NCI-H1417 treated with DMSO at 0.1 percent for 48 hours (cell line): ENCODE data around the gene UBE2S.
A peak's percentile ranks its signal among the peaks of the same experiment; 100 is the strongest.
"Not testable (repeated sequence)": the region's sequence is repeated elsewhere in the genome, so short reads cannot be mapped to it uniquely, and the experiment has no call there.

Source experiments
- DNase-seq: peaks from one replicate; lab custom pipeline; 2025; lab: John Stamatoyannopoulos, UW

Gene UBE2S

DNA sequence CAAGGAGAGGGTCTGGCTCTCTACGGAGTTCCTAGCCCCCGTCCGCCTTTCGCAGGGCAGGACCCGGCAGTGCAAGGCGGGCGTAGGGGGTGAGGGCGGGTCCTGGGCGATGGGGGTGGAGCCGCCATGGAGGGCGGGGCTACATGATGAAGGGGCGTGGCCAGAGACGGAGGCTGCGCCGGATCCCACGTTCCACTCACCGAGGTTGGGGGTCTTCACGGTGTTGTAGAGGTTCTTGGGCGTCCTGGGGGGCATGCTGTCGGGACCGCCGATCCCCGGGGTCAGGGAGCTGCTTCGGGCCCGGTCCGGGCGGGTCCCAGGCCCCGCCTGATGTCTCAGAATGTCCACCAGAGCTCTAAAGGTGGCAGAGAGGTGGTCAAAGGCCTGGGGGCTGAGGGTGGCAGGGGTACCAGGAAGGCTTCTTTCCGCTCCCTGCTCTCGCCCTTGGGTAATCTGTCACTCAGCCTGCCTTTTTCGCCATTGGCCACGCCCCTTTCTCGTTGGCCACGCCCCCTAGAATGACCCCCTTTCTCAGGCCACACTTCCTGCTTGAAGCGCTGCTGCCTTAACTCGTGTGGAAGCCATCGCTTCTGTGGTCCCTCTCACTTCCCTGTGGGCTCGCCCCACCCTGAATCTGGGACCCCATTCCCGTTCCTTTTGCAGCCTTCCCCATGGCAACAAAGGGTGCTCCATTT lies 33.0 kb upstream of the UBE2S start:
- no peak for DNase-seq

- DNase-seq = no peak
Measured at GRCh38 chr19:55439052-55439451, 31.5 kb upstream of the UBE2S start.

DNA sequence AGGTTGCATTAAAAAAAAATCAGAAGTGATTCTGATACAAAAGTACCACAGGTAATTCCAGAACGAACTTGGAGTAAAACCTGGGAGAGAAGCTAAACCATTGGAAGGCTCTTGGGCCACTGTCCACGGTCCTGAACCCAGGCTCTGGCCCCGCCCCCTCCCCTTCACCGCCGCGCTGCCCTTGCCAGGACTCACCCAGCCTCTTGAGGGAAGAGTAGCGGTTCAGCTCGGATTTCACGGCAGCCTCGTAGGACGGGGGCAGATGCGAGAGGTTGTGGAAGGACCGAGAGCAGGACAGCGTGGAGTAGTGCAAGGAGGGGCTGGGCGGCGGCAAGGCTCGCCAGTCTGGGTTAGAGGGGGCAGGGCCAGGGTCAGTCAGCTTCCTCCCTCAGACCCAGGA lies 29.8 kb upstream of the UBE2S start:
- DNase-seq = no peak

DNA sequence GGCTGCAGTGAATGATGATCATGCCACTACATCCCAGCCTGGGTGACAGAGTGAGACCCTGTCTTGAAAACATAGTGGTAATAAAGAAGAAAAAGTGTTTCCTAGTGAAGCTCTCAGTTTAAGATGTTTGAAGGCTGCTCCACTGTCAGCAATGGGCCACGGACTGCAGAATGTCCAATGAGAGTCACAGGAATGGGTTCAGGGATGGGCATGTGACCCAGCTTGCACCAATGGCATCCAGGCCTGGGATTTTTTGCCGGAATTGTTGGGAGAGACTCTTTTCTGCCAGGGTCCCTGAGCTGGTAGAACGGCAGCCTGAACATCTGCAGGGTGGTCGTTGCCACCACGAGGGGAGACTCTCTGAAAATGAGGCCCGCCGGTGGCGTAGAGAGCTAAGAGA lies 29.3 kb upstream of the UBE2S start:
- DNase-seq = no peak

DNA sequence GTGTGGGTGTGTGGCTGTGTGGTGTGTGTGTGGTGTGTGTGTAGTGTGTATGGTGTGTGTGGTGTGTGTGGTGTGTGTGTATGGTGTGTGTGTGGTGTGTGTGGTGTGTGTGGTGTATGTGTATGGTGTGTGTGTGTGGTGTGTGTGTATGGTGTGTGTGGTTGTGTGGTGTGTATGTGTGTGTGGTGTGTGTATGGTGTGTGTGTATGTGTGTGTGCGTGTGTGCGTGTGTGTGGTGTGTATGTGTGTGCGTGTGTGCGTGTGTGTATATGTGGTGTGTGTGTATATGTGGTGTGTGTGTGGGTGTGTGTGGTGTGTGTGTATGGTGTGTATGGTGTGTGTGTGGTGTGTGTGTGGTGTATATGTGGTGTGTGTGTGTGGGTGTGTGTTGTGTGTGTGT lies 27.4 kb upstream of the UBE2S start:
- no peak for DNase-seq

GRCh38 chr19:55434356-55434919 lies 26.9 kb upstream of the UBE2S start:
- DNase-seq = no peak

DNA sequence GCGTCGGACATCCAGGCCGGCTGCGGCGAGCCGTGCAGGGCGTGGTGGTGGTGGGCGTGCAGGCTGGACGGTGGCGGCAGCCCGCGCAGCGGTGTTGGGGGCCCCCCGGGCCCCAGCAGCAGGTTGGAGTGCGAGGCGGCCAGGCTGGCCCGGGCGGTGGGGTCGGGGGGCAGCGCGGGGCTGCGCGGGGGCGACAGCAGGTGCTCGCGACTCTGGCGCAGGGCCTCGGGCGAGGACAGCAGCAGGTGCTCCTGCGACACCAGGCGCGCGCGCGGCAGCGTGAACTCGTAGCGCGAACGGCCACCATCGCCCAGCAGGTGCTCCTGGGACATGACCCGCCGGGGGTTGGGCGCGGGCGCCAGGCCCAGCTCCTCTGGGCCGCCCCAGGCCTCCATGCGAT lies 25.7 kb upstream of the UBE2S start:
- DNase-seq = no peak

- DNase-seq = no peak
Measured at GRCh38 chr19:55432241-55432959, 24.8 kb upstream of the UBE2S start.

- DNase-seq = no peak
Measured at GRCh38 chr19:55431183-55431582, 23.6 kb upstream of the UBE2S start.

DNA sequence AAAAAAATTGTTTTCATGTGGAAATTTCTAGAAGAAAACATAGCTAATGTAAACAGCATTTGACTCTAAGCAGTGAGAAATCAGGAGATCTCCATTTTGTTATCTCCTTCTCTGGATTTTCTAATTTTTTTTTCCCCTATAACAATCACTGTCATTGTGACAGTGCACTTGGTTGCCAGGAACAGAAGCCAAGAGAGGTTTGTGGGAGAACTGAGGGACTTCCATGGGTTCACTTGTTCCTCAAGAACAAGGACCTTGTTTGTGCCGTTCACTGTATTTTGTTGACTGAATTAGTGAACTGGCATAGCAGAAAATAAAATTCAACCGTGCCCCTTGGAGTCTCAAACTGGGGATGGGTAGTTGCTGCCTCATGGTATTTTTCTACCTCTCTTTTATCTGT lies 18.5 kb upstream of the UBE2S start:
- no peak for DNase-seq

DNA sequence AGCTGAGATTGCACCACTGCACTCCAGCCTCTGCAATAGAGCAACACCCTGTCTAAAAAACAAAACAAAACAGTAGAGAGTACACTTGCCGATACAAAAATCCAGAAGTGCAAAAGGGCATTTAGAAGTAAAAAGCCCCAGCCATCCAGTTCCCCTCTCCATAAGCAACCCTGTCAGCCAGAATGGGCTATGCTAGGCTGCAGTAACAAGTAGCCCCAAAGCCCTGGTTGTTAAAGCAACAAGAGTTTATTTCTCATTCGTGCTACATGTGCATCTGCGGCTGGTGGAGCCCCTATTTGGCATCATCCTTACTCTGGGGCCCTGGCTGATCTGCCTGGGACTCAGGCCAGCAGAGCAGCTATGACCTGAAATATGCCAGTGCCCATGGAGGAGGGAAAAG lies 16.9 kb upstream of the UBE2S start:
- no peak for DNase-seq

- no peak for DNase-seq
Measured at GRCh38 chr19:55423225-55424005, 15.8 kb upstream of the UBE2S start.

GRCh38 chr19:55421281-55421680 lies 13.7 kb upstream of the UBE2S start:
- not testable (repeated sequence) for DNase-seq

GRCh38 chr19:55419624-55420236 lies 12.1 kb upstream of the UBE2S start:
- DNase-seq = no peak

DNA sequence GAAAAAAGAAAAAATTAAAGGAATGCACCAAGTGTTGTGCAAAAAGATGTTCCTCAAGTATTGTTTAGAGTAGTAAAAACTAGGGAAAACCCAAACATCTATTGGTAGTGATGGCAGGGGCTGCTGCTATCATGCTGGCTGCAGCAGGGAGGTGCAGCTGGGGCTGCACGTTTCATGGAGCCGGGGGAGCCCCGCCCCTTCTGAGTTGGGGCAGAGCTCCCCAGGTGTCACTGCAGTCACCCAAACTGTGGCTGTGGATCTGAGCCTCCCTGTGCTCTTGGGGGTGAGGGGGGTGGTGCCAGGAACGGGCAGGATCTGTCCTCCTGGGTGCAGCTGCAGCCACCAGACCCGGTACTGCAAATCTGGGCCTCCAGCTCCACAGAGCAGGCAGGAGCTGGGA lies 11.5 kb upstream of the UBE2S start:
- DNase-seq = no peak

DNA sequence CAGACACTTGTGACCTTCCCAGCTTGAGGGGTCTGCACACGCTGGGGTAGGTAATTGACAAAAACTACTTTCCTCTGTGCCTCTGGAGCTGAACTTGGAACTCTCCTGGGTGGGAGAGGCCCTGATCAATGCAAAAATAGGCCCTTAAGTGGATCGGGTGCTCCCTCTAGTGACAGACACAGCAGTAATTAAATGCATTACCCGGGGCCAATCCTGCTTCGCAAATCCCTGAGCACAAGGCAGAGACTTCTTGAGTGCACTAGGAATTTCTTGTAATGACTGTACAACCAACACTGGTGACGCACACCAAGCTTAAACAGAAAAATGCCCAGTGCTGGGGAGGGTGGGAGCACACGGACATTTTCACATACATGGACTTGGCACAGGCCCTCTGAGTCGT lies 10.6 kb upstream of the UBE2S start:
- no peak for DNase-seq

GRCh38 chr19:55410168-55410567 lies 2.6 kb upstream of the UBE2S start:
- DNase-seq = no peak

- not testable (repeated sequence) for DNase-seq
Measured at GRCh38 chr19:55409179-55409578, 1.6 kb upstream of the UBE2S start.

DNA sequence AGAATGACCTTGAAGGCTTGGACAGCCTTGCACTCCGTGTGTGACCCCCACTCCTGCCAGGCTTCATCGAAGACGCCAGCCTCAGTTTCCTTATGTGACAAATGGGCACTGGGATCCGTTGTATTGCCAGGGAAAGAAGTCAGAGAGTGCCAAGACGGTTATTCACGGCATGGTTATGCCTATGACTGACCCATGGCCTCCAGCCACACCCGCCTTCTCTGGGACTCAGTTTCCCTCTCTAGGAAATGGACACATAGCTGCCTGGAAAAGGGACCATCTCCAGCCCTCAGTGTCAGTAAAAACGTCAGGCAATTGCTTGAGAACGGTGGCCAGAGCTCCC lies 915 bp upstream of the UBE2S start:
- DNase-seq = no peak

DNA sequence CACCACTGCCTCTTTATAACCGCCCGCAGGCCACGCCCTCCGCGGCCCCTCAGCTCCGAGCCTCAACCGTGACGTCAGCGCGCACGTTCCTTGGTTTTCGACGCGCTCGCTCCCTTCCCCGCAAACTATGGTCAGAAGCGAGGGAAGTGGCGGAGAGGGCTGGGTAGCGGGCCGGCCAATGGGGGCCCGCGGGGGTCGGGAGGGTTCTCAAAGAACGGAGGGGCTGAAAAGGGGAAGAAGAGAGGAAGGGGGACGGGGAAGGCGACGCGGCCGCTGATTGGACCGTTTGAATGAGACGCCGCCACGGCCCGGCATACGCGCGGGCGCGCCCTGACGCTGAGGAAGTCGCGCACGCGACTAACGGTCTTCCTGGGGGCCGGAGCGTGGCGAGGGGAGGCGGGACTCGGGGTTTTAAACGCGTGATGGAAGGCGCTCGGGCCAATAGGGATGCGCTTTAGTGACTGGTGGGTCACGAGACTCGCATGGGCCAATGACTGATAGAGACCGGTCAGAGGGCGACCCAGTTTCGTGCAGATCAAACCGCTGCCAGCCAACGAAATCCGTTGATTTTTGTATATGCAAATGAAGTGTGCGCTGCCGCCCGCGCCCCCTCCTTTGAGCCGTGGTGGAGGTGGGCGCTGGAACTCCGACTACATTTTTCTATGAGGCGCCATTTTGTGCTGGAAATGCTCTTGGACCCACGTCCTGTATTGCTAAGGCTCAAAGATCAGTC lies 378 bp upstream of the UBE2S start:
- peak; percentile 87 for DNase-seq

GRCh38 chr19:55406826-55407549 lies 600 bp downstream of the UBE2S start:
- no peak for DNase-seq
